Lower leg skin (tissue), 3 donors: Measurements from ENCODE around the gene ARRDC2.
"Not testable (repeated sequence)": the region's sequence is repeated elsewhere in the genome, so short reads cannot be mapped to it uniquely, and the experiment has no call there.

Source experiments
- CTCF ChIP-seq, 3 donors: fragments of 450-650 bp; IDR thresholded peaks; one replicate each; pipeline ENCODE4 v1.5.1; 2016; ENCODE audit warnings: antibody characterized with exemption in 3 of 3, mild to moderate bottlenecking in 3 of 3, moderate library complexity in 2 of 3
- POLR2A ChIP-seq, 2 donors: fragments of 450-650 bp; IDR thresholded peaks; one replicate each; pipeline ENCODE4 v1.6.1; 2016 to 2017; ENCODE audit warnings: antibody characterized with exemption in 2 of 2, mild to moderate bottlenecking in 1 of 2, moderate library complexity in 1 of 2

GRCh38 chr19:17986569-17986968 lies 21.4 kb upstream of the ARRDC2 start:
- not testable (repeated sequence) for TF ChIP-seq POLR2A, CTCF (IDR thresholded peaks at IDR 0.05)
